Neural cell (in vitro differentiated cells): ENCODE data around the gene PTPRQ. TPM values are rescaled to one million over a fixed set of nuclear protein-coding genes. Genes with fewer than 3 reads are reported as not detected.

Source experiments
- H2AFZ ChIP-seq: fragments of 200-600, 300-800 bp; sonication (generic), shearing (Covaris generic); 2 replicates; pipeline ENCODE4 v1.6.0; 2014; ENCODE audit warnings: low read depth, mild to moderate bottlenecking, antibody characterized with exemption, low read length, moderate library complexity
- H3F3A ChIP-seq: fragments of 200-600 bp; shearing (Covaris generic); 2 replicates; pipeline ENCODE4 v1.6.1; 2016; ENCODE audit warnings: mild to moderate bottlenecking, moderate library complexity, mixed read lengths, antibody characterized with exemption, low read length; ENCODE audit not compliant: insufficient read depth, poor library complexity, severe bottlenecking
- H3K27ac ChIP-seq: fragments of 200-600, 300-800 bp; sonication (generic), shearing (Covaris generic); 2 replicates; pipeline ENCODE4 v1.5.1; 2014; ENCODE audit warnings: mild to moderate bottlenecking, low read length, moderate library complexity
- H3K27me3 ChIP-seq: fragments of 300-800, 200-600 bp; sonication (generic), shearing (Covaris generic); 2 replicates; pipeline ENCODE4 v1.6.0; 2014; ENCODE audit warnings: mild to moderate bottlenecking, low read depth, low read length, moderate library complexity; ENCODE audit not compliant: insufficient read depth
- H3K36me3 ChIP-seq: fragments of 300-800, 200-600 bp; sonication (generic), shearing (Covaris generic); 2 replicates; pipeline ENCODE4 v1.5.1; 2014; ENCODE audit warnings: mild to moderate bottlenecking, antibody characterized with exemption, low read length, moderate library complexity; ENCODE audit not compliant: insufficient read depth
- H3K4me2 ChIP-seq: fragments of 300-800, 200-600 bp; sonication (generic), shearing (Covaris generic); 2 replicates; pipeline ENCODE4 v1.6.0; 2014; ENCODE audit warnings: mild to moderate bottlenecking, low read length
- H3K4me3 ChIP-seq: fragments of 300-800, 200-600 bp; sonication (generic), shearing (Covaris generic); 2 replicates; pipeline ENCODE4 v1.5.1; 2014; ENCODE audit warnings: mild to moderate bottlenecking, low read length, moderate library complexity
- H3K79me2 ChIP-seq: fragments of 200-600 bp; shearing (Covaris generic); replicated peaks from 2 replicates; pipeline ENCODE4 v1.6.0; 2014; ENCODE audit warnings: mild to moderate bottlenecking, low read length, moderate library complexity; ENCODE audit not compliant: insufficient read depth
- H3K9ac ChIP-seq: fragments of 300-800, 200-600 bp; sonication (generic), shearing (Covaris generic); 2 replicates; pipeline ENCODE4 v1.6.1; 2016; ENCODE audit warnings: mild to moderate bottlenecking, low read length, mixed read lengths
- H3K9me2 ChIP-seq: fragments of 200-600 bp; shearing (Covaris generic); 2 replicates; pipeline ENCODE4 v1.6.1; 2016; ENCODE audit warnings: mild to moderate bottlenecking, low read length, mixed read lengths; ENCODE audit not compliant: insufficient read depth
- H3K9me3 ChIP-seq: fragments of 200-600, 300-800 bp; sonication (generic), shearing (Covaris generic); 2 replicates; pipeline ENCODE4 v1.6.1; 2016; ENCODE audit warnings: mild to moderate bottlenecking, mixed run types, low read length, moderate library complexity, mixed read lengths
- H4K20me1 ChIP-seq: fragments of 200-600 bp; shearing (Covaris generic); 2 replicates; pipeline ENCODE4 v1.6.1; 2016; ENCODE audit warnings: mild to moderate bottlenecking, mixed run types; ENCODE audit not compliant: insufficient read depth
- CTCF ChIP-seq: fragments of 450-650 bp; IDR thresholded peaks from 2 replicates; pipeline ENCODE4 v1.5.1; 2014; ENCODE audit warnings: antibody characterized with exemption, mild to moderate bottlenecking, moderate library complexity; ENCODE audit not compliant: poor library complexity, severe bottlenecking
- EP300 ChIP-seq: fragments of 450-650 bp; conservative IDR thresholded peaks from 2 replicates; pipeline ENCODE4 v1.6.1; 2014; ENCODE audit warnings: antibody characterized with exemption, mild to moderate bottlenecking, moderate library complexity; ENCODE audit not compliant: poor library complexity, severe bottlenecking
- EZH2 ChIP-seq: fragments of 200-600, 300-800 bp; shearing (Covaris generic), sonication (generic); IDR thresholded peaks from 2 replicates; pipeline ENCODE4 v1.6.1; 2014; ENCODE audit warnings: antibody characterized with exemption, low read length, borderline replicate concordance, mild to moderate bottlenecking; ENCODE audit not compliant: insufficient read depth, poor library complexity, severe bottlenecking
- MXI1 ChIP-seq: fragments of 450-650 bp; conservative IDR thresholded peaks from 2 replicates; pipeline ENCODE4 v1.6.1; 2014; ENCODE audit warnings: antibody characterized with exemption, mild to moderate bottlenecking; ENCODE audit not compliant: poor library complexity, severe bottlenecking
- POLR2AphosphoS5 ChIP-seq: IDR thresholded peaks from 2 replicates; pipeline ENCODE4 v1.6.1; 2012
- RAD21 ChIP-seq: fragments of 450-650 bp; conservative IDR thresholded peaks from 2 replicates; pipeline ENCODE4 v1.6.1; 2014; ENCODE audit warnings: antibody characterized with exemption, mild to moderate bottlenecking, moderate library complexity
- REST ChIP-seq: IDR thresholded peaks from 2 replicates; pipeline ENCODE4 v1.6.1; 2012; ENCODE audit warnings: borderline replicate concordance
- SMC3 ChIP-seq: fragments of 450-650 bp; conservative IDR thresholded peaks from 2 replicates; pipeline ENCODE4 v1.6.1; 2014; ENCODE audit warnings: antibody characterized with exemption, mild to moderate bottlenecking, moderate library complexity; ENCODE audit not compliant: poor library complexity
- TAF1 ChIP-seq: IDR thresholded peaks from 2 replicates; pipeline ENCODE4 v1.6.1; 2012; ENCODE audit warnings: low read depth
- polyA minus RNA-seq: library from RNA; depleted of rRNA, polyadenylated mRNA; stranded (reverse); fragments of >200 nt; gene quantifications from 2 replicates; pipeline ENCODE4 v1.2.3, GENCODE V29; 2014
- polyA plus RNA-seq: library from polyadenylated mRNA; depleted of rRNA; stranded (reverse); fragments of >200 nt; gene quantifications from 2 replicates; pipeline ENCODE4 v1.2.3, GENCODE V29; 2014

PTPRQ gene, protein sequence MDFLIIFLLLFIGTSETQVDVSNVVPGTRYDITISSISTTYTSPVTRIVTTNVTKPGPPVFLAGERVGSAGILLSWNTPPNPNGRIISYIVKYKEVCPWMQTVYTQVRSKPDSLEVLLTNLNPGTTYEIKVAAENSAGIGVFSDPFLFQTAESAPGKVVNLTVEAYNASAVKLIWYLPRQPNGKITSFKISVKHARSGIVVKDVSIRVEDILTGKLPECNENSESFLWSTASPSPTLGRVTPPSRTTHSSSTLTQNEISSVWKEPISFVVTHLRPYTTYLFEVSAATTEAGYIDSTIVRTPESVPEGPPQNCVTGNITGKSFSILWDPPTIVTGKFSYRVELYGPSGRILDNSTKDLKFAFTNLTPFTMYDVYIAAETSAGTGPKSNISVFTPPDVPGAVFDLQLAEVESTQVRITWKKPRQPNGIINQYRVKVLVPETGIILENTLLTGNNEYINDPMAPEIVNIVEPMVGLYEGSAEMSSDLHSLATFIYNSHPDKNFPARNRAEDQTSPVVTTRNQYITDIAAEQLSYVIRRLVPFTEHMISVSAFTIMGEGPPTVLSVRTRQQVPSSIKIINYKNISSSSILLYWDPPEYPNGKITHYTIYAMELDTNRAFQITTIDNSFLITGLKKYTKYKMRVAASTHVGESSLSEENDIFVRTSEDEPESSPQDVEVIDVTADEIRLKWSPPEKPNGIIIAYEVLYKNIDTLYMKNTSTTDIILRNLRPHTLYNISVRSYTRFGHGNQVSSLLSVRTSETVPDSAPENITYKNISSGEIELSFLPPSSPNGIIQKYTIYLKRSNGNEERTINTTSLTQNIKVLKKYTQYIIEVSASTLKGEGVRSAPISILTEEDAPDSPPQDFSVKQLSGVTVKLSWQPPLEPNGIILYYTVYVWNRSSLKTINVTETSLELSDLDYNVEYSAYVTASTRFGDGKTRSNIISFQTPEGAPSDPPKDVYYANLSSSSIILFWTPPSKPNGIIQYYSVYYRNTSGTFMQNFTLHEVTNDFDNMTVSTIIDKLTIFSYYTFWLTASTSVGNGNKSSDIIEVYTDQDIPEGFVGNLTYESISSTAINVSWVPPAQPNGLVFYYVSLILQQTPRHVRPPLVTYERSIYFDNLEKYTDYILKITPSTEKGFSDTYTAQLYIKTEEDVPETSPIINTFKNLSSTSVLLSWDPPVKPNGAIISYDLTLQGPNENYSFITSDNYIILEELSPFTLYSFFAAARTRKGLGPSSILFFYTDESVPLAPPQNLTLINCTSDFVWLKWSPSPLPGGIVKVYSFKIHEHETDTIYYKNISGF (N-terminal part only)
- polyA plus RNA-seq (0.06 TPM in 1 of 2 replicates, not detected in the other), polyA minus RNA-seq (0.12 and 0.24 TPM in 2 replicates)

DNA sequence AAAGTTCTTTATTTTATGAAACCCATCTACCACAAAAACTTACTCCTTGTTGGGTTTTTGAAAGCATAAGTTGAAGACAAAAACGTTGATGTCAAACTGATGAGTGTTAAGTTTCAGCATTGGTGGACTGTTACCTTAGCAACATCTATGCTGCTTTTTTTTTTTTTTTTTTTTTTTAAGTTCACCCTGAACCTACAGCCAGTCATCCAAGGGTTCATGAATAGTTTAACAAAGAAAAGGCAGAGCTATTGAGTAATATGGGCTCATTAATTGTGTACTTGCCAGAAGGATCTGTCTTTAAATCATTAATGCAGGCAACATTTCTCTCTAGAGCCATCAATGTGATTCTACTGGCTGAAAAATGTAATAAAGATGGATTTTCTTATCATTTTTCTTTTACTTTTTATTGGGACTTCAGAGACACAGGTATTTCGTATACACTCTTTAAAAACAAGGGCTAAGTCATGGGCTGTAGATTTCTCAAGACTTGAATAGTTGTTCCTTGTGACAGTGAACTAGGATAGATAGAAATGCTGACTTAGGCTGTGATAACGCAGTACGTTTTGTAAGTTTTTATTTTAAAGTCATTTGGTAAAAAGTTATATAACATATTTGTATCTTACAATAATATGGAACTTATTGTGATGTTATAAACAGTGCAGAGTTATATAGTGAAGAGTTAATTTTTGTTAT, at the start of gene PTPRQ:
Gene PTPRQ (plus strand): TSS at position 262 of the 693 bp plus-strand sequence. CDS start 111 bp downstream, at position 373.
- Histone ChIP-seq H3K36me3 (no peaks in the 10 kb centered on the region), H3K79me2 (no peaks in the 10 kb centered on the region), H4K20me1 (no peaks in the 10 kb centered on the region), H2AFZ (no peak within 1 kb of the TSS), H3K27ac (no peak within 1 kb of the TSS), H3K9me2 (no peaks in the 10 kb centered on the region), H3K9me3 (no peaks in the 10 kb centered on the region), H3K4me3 (no peak within 1 kb of the TSS), H3K27me3 (no peaks in the 10 kb centered on the region), H3K4me2 (no peak within 1 kb of the TSS), H3F3A (no peaks in the 10 kb centered on the region), H3K9ac (no peak within 1 kb of the TSS)
- TF ChIP-seq REST (no peak), CTCF (no peak), MXI1 (no peak), POLR2AphosphoS5 (no peak), SMC3 (no peak), RAD21 (no peak), EP300 (no peak), EZH2 (no peak), TAF1 (no peak)
